ENCODE results near the gene HMOX1.

DNA sequence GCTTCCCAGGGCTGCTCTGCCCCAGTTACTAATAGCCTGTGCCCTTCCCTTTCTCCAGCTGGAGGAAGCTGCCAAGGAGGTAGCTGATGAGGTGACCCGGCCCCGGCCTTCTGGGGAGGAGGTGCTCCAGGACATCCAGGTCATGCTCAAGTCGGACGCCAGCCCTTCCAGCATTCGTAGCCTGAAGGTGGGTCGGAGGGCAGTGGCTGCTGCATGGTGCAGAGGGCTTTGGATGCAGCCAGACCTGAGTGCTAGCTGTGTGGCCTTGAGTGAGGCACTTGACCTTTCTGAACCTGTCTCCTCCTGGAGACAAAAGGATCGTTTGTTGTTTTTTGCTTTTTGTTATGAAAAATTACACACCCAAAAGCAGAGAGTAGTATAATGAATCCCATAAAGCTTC is 22.5 kb downstream of the HMOX1 start:
- TF ChIP-seq, protein P1, sequence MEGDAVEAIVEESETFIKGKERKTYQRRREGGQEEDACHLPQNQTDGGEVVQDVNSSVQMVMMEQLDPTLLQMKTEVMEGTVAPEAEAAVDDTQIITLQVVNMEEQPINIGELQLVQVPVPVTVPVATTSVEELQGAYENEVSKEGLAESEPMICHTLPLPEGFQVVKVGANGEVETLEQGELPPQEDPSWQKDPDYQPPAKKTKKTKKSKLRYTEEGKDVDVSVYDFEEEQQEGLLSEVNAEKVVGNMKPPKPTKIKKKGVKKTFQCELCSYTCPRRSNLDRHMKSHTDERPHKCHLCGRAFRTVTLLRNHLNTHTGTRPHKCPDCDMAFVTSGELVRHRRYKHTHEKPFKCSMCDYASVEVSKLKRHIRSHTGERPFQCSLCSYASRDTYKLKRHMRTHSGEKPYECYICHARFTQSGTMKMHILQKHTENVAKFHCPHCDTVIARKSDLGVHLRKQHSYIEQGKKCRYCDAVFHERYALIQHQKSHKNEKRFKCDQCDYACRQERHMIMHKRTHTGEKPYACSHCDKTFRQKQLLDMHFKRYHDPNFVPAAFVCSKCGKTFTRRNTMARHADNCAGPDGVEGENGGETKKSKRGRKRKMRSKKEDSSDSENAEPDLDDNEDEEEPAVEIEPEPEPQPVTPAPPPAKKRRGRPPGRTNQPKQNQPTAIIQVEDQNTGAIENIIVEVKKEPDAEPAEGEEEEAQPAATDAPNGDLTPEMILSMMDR (IDR thresholded peaks at IDR 0.05), result no peak
- no peak for TF ChIP-seq POLR2AphosphoS5 (IDR thresholded peaks at IDR 0.05; ENCODE audit: insufficient read depth in 1 of 2, low read depth in 1 of 2)

All from vagina (tissue), 2 donors.